CD4-positive, CD25-positive, alpha-beta regulatory T cell (primary cell): ENCODE measurements around the gene SLC17A4. TPM values are rescaled to one million over a fixed set of nuclear protein-coding genes. Genes with fewer than 3 reads are reported as not detected.
A peak's percentile ranks its signal among the peaks of the same experiment; 100 is the strongest.

ENCODE experiments used
- ATAC-seq, 2 donors: fragments of 150-1000 bp; cut with Tn5 transposase; one replicate each; pipeline ENCODE4 v1.10.0; 2021; ENCODE audit warnings: low read depth in 2 of 2, moderate number of reproducible peaks in 2 of 2, moderate library complexity in 1 of 2
- DNase-seq, 3 donors: peaks; one replicate each; pipeline versions ENCODE4 v3.0.0 to v3.0.0-alpha.2; 2012 to 2022; ENCODE audit warnings: mixed read lengths in 1 of 3
- H3K27ac ChIP-seq: one replicate; pipeline ENCODE4 v1.7.0; 2013; ENCODE audit warnings: mild to moderate bottlenecking, low read length; ENCODE audit not compliant: insufficient read depth, poor library complexity, severe bottlenecking
- H3K27me3 ChIP-seq: one replicate; pipeline ENCODE4 v1.7.0; 2013; ENCODE audit warnings: low read length; ENCODE audit not compliant: control insufficient read depth, insufficient read depth
- H3K36me3 ChIP-seq: one replicate; pipeline ENCODE4 v1.7.0; 2013; ENCODE audit warnings: mild to moderate bottlenecking, low read length, moderate library complexity; ENCODE audit not compliant: control insufficient read depth, insufficient read depth
- H3K4me1 ChIP-seq: 2 replicates; pipeline ENCODE4 v1.7.0; 2013; ENCODE audit warnings: mild to moderate bottlenecking, low read length; ENCODE audit not compliant: insufficient read depth, control insufficient read depth, poor library complexity, severe bottlenecking
- H3K4me3 ChIP-seq: one replicate; pipeline ENCODE4 v1.7.0; 2013; ENCODE audit warnings: low read depth, mild to moderate bottlenecking, low read length, moderate library complexity
- H3K9me3 ChIP-seq, 2 experiments: 1 replicate in 1 of 2; 2 replicates in 1 of 2; pipeline ENCODE4 v1.7.0; 2013; ENCODE audit warnings: low read length in 2 of 2, mild to moderate bottlenecking in 1 of 2, moderate library complexity in 1 of 2; ENCODE audit not compliant: control insufficient read depth in 2 of 2
- H3K27ac Mint-ChIP-seq, 3 donors: one replicate each; pipeline ENCODE4 v1.8.0; 2020 to 2022; ENCODE audit warnings: mild to moderate bottlenecking in 3 of 3, mixed read lengths in 3 of 3, moderate library complexity in 2 of 3
- H3K27me3 Mint-ChIP-seq: one replicate; pipeline ENCODE4 v1.8.0; 2022; ENCODE audit warnings: mild to moderate bottlenecking, mixed read lengths
- H3K36me3 Mint-ChIP-seq: one replicate; pipeline ENCODE4 v1.8.0; 2020; ENCODE audit warnings: mixed read lengths
- H3K4me1 Mint-ChIP-seq, 4 donors: one replicate each; pipeline ENCODE4 v1.8.0; 2020 to 2022; ENCODE audit warnings: mixed read lengths in 4 of 4, mild to moderate bottlenecking in 1 of 4
- H3K4me3 Mint-ChIP-seq, 4 donors: one replicate each; pipeline ENCODE4 v1.8.0; 2020 to 2022; ENCODE audit warnings: mild to moderate bottlenecking in 4 of 4, mixed read lengths in 4 of 4, moderate library complexity in 3 of 4
- H3K9me3 Mint-ChIP-seq, 7 donors: one replicate each; pipeline ENCODE4 v1.8.0; 2020 to 2022; ENCODE audit warnings: mixed read lengths in 7 of 7, mild to moderate bottlenecking in 3 of 7, moderate library complexity in 2 of 7
- polyA plus RNA-seq, 4 donors: library from polyadenylated mRNA; unstranded; fragments of 300-500 nt; fragmentation: Illumina TruSeq; gene quantifications; one replicate each; pipeline ENCODE4 v1.2.3, GENCODE V29; 2021
- total RNA-seq: library from RNA; stranded (reverse); gene quantifications from one replicate; pipeline ENCODE4 v1.2.3, GENCODE V29; 2022

Gene SLC17A4
- total and polyA plus RNA-seq, 5 donors from 2014 or later: not detected

DNA sequence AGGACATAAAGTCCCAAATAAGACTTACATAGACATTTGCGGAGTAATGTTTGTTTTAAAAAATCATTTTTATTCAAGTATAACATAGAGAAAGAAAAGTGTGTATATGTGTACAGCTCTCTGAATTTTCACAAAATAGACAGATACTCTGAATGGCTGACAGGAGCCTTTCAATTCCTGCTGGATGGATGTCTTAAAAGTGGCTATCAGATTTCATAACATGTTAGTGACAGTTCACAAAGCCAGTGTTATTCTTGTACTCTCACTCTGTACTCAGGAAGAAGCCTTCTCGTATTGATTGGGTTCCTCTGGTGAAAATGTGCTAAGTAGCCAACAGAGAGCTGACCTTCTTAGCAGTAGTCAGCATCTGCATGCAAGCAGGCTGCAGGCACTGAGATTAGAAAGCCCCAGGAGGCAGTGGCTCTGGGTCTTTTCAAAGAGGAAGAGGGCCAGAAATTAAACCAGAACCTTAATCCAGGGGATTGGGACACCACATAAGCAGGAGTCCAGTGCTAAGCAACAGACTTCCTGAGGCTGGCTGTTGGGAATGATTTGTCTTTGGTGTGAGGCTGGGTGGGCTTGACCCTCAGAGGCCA is 19.7 kb downstream of the SLC17A4 start:
- ATAC-seq (no peak), DNase-seq (no peak)
- peaks cover 40% of the 10 kb centered on the region for H3K27me3 Mint-ChIP-seq
- no peak overlapping the region for H3K27ac ChIP-seq
- H3K4me3 Mint-ChIP-seq: no peak overlapping the region
- H3K36me3 ChIP-seq: no peaks in the 10 kb centered on the region
- H3K4me3 ChIP-seq: no peak overlapping the region
- H3K4me1 ChIP-seq: no peaks in the 10 kb centered on the region
- no peaks in the 10 kb centered on the region for H3K9me3 Mint-ChIP-seq
- no peaks in the 10 kb centered on the region for H3K4me1 Mint-ChIP-seq
- no peaks in the 10 kb centered on the region for H3K9me3 ChIP-seq
- no peaks in the 10 kb centered on the region for H3K36me3 Mint-ChIP-seq
- no peak overlapping the region for H3K27ac Mint-ChIP-seq
- peaks cover 18% of the 10 kb centered on the region for H3K27me3 ChIP-seq

DNA sequence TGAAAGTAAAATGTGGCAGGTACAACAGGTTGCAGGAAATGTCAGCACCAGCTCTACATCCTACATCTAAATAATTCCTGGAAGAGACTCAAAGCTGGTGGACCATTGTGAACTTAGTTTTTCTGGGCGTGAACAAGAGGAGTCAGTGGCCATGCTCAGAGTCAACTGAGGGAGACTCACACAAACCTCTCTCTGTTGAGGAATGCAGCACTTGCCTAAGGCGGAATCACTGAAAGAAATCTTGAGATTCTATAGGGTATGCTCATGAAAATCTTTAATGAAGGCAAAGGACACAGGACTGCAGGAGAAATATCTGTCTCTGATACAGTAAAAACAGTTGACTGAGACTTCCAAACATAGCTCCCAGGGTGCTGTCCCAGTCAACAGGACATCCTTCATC is 22.5 kb downstream of the SLC17A4 start:
- H3K36me3 ChIP-seq: no peaks in the 10 kb centered on the region
- peaks cover 25% of the 10 kb centered on the region for H3K27me3 Mint-ChIP-seq
- no peaks in the 10 kb centered on the region for H3K9me3 Mint-ChIP-seq
- no peaks in the 10 kb centered on the region for H3K4me1 Mint-ChIP-seq
- H3K4me1 ChIP-seq: no peaks in the 10 kb centered on the region
- H3K27ac Mint-ChIP-seq: no peak overlapping the region
- ATAC-seq (no peak), DNase-seq (no peak)
- H3K27ac ChIP-seq: no peak overlapping the region
- H3K36me3 Mint-ChIP-seq: no peaks in the 10 kb centered on the region
- H3K27me3 ChIP-seq: peaks cover 18% of the 10 kb centered on the region
- H3K4me3 Mint-ChIP-seq: no peak overlapping the region
- no peaks in the 10 kb centered on the region for H3K9me3 ChIP-seq
- no peak overlapping the region for H3K4me3 ChIP-seq

DNA sequence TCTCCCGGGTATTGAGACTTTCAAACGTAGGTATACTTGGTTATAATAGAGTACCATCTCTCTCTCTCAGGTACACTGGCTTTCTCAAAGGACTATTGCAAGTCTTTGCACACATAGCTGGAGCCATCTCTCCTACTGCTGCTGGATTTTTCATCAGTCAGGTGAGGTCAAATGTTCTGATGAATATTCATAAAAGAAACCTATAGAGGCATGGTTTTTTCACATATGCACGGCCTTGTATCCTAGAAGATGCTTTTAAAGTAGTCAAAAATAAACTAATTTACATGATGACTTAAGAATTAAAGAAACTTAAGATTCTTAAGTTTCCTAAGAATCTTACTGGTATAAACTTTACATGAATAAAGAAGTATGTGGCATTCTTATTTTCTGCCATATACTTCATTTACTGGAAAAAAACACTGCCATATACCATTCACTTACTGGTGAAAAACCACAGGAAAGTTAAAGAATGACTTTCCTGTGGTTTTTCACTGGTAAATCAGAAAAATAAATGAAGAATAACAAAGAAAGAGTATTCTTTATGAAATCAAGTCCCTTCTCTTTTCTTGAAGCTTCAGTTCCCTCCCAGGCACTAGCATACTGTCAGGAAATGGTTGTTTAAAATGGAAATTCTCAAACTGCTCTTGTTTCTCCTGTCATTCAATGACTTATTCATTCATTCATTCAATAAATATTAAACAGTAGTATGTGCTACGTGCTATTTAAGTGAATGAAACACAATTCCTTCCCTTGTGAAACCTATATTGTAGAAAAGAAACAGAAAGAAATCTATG is 23.5 kb downstream of the SLC17A4 start:
- H3K36me3 Mint-ChIP-seq: no peaks in the 10 kb centered on the region
- H3K27ac ChIP-seq: no peak overlapping the region

DNA sequence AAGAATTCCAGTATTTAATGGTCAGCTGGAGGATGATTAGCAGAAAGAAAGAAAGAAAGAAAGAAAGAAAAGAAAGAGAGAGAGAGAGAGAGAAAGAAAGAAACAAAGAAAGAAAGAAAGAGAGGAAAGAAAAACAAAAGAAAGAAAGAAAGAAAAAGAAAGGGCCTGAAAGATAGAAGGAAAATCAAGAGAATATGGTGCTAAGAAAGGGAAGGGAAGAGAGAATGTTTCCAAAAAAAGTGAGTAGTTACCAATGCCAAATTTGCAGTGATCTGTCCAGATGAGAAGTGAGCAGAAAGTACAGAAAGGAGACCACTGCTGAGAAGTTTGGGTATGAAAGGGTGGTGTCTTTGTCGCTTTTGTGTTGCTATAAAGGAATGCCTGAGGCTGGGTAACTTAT is 26.6 kb downstream of the SLC17A4 start:
- no peaks in the 10 kb centered on the region for H3K4me1 Mint-ChIP-seq
- H3K27ac Mint-ChIP-seq: no peak overlapping the region

More for the DNA sequence above, 23.5 kb downstream of the SLC17A4 start:
- Histone ChIP-seq H3K9me3 (no peaks in the 10 kb centered on the region), H3K4me1 (no peaks in the 10 kb centered on the region), H3K36me3 (no peaks in the 10 kb centered on the region), H3K27me3 (peaks cover 18% of the 10 kb centered on the region), H3K4me3 (no peak overlapping the region)
- no peak for DNase-seq
- Mint-ChIP-seq H3K4me1 (no peaks in the 10 kb centered on the region), H3K27ac (no peak overlapping the region), H3K9me3 (no peaks in the 10 kb centered on the region), H3K4me3 (no peak overlapping the region), H3K27me3 (peaks cover 21% of the 10 kb centered on the region)
- ATAC-seq: no peak

DNA sequence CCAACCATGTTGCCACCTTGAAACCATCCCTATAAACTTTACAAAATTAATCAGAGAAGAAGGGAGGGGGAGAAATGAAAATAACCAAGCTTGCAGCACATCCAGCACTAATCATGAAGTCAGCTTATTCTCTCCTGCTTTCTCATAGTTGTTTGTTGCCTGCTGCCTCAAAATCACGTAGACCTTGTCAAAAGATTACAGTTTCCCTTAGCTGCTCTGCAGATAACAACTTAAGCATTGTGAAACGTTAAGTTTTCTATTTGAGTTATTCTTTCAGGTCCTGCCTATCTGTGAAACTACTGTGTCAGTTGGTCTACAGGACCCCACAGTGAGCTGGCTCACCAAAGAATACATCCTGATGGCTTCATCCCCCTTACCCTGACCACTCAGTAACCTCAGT is 32.9 kb downstream of the SLC17A4 start:
- DNase-seq: no peak
- no peak for ATAC-seq
- no peak overlapping the region for H3K4me3 ChIP-seq
- H3K9me3 Mint-ChIP-seq: no peaks in the 10 kb centered on the region
- peaks cover 3% of the 10 kb centered on the region for H3K27me3 ChIP-seq
- peaks cover 27% of the 10 kb centered on the region for H3K27me3 Mint-ChIP-seq
- H3K36me3 Mint-ChIP-seq: no peaks in the 10 kb centered on the region
- no peak overlapping the region for H3K4me3 Mint-ChIP-seq
- no peak overlapping the region for H3K27ac Mint-ChIP-seq
- H3K9me3 ChIP-seq: no peaks in the 10 kb centered on the region
- no peaks in the 10 kb centered on the region for H3K4me1 ChIP-seq
- no peaks in the 10 kb centered on the region for H3K36me3 ChIP-seq
- H3K27ac ChIP-seq: no peak overlapping the region
- no peaks in the 10 kb centered on the region for H3K4me1 Mint-ChIP-seq

More for the DNA sequence above, 26.6 kb downstream of the SLC17A4 start:
- no peaks in the 10 kb centered on the region for H3K36me3 Mint-ChIP-seq
- DNase-seq (no peak), ATAC-seq (no peak)
- Histone ChIP-seq H3K27ac (no peak overlapping the region), H3K4me1 (no peaks in the 10 kb centered on the region), H3K27me3 (peaks cover 20% of the 10 kb centered on the region), H3K36me3 (no peaks in the 10 kb centered on the region), H3K4me3 (no peak overlapping the region), H3K9me3 (no peaks in the 10 kb centered on the region)
- no peaks in the 10 kb centered on the region for H3K9me3 Mint-ChIP-seq
- H3K27me3 Mint-ChIP-seq: peaks cover 24% of the 10 kb centered on the region
- H3K4me3 Mint-ChIP-seq: no peak overlapping the region

- Histone ChIP-seq H3K4me3 (no peak overlapping the region), H3K9me3 (no peaks in the 10 kb centered on the region), H3K36me3 (no peaks in the 10 kb centered on the region), H3K4me1 (no peaks in the 10 kb centered on the region), H3K27ac (no peak overlapping the region), H3K27me3 (peaks cover 3% of the 10 kb centered on the region)
- Mint-ChIP-seq H3K27ac (no peak overlapping the region), H3K27me3 (peaks cover 27% of the 10 kb centered on the region), H3K4me3 (no peak overlapping the region), H3K9me3 (no peaks in the 10 kb centered on the region), H3K36me3 (no peaks in the 10 kb centered on the region), H3K4me1 (no peaks in the 10 kb centered on the region)
- peak in 1 of 2 donors; percentile 37 for ATAC-seq
- peak in 2 of 3 donors; percentile 11 to 45 for DNase-seq
Measured at GRCh38 chr6:25788305-25788922, 33.9 kb downstream of the SLC17A4 start.

DNA sequence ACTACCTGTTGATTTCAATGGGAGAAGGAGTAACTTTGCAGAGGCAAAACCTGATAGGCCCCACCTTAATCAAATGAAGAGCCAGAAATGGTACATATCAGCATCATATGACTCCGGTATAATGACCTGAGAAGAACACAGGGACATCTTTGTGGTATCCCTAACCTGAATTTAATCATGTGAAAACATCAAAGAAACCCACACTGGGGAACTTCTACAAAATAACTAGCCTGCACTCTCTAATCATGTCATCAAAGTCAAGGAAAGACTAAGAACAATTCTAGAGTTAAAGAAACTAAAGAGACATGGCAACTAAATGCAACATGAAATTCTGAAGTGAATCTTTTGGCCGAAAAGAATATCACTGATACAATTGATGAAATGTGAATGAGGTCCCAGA is 34.9 kb downstream of the SLC17A4 start:
- Histone ChIP-seq H3K27ac (no peak overlapping the region), H3K36me3 (no peaks in the 10 kb centered on the region), H3K4me3 (no peak overlapping the region), H3K4me1 (no peaks in the 10 kb centered on the region), H3K27me3 (peaks cover 3% of the 10 kb centered on the region), H3K9me3 (no peaks in the 10 kb centered on the region)
- Mint-ChIP-seq H3K27me3 (peaks cover 23% of the 10 kb centered on the region), H3K27ac (no peak overlapping the region), H3K4me3 (no peak overlapping the region), H3K4me1 (no peaks in the 10 kb centered on the region), H3K9me3 (no peaks in the 10 kb centered on the region), H3K36me3 (no peaks in the 10 kb centered on the region)
- DNase-seq: no peak
- no peak for ATAC-seq
